ENCODE results near the gene RASAL2. TPM values are rescaled to one million over a fixed set of nuclear protein-coding genes. Genes with fewer than 3 reads are reported as not detected.

Gene RASAL2
- total and polyA plus RNA-seq, 2 of the 13 experiments (the other 11 are each of a cell fraction or from before 2014, with no cell fraction given): 5.4 to 5.9 TPM

DNA sequence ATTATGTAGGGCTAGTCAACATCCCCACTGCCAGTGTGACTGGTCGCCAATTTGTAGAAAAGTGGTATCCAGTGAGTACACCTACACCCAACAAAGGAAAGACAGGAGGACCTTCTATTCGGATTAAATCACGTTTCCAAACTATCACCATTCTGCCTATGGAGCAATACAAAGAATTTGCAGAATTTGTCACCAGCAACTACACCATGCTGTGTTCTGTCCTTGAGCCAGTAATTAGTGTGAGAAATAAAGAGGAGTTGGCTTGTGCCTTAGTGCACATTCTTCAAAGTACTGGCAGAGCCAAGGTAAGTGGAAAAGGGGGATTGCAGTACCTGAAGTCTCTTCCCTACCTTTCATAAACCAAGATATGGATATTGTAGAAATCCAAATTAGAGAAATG lies 349.0 kb downstream of the RASAL2 start:
- no peak for FAIRE-seq
- H3K27me3 ChIP-seq (ENCODE audit: control insufficient read depth in 1 of 2, insufficient read depth in 2 of 2, low read length in 2 of 2): no peaks in the 10 kb centered on the region
- 95% methylated on average over 3 of the region's 3 CpGs for WGBS (ENCODE audit: low lambda C conversion rate)
- H3K4me2 ChIP-seq (ENCODE audit: low read depth, low read length): no peak overlapping the region
- intact Hi-C loops (cut with micrococcal nuclease; ENCODE audit: unreplicated experiment): no loop called here
- H3K36me3 ChIP-seq (replicated peaks in 1 of 2; ENCODE audit: control insufficient read depth in 1 of 2, insufficient read depth in 2 of 2, low read length in 2 of 2): peaks cover 0 to 10% of the 10 kb centered on the region in 2 experiments; a peak in 3 of 5 replicates
- H3K9ac ChIP-seq (ENCODE audit: insufficient read depth, low read depth, low read length): no peak overlapping the region
- no peak for ATAC-seq
- H2AFZ ChIP-seq (ENCODE audit: low read length): no peak overlapping the region
- in situ Hi-C loops (cut with HindIII; ENCODE audit: extremely low pct_ligation_motif_present, low pct_unique_long_range_greater_than_20kb): no loop called here
- DNase-seq (ENCODE audit: low spot score): no peak
- no peak overlapping the region for H3K4me3 ChIP-seq (replicated peaks in 1 of 3; ENCODE audit: insufficient read depth in 1 of 3, low read depth in 2 of 3, low read length in 3 of 3)
- H3K79me2 ChIP-seq (ENCODE audit: insufficient read depth, low read length): no peaks in the 10 kb centered on the region
- H3K4me1 ChIP-seq (ENCODE audit: insufficient read depth, low read length): no peaks in the 10 kb centered on the region
- no peak overlapping the region for H3K27ac ChIP-seq (ENCODE audit: extremely low read length, insufficient read depth, low read length)
- ChIA-PET CTCF (ENCODE audit: low intra/inter-chr PET ratio, low total read pairs) (no interaction called here), POLR2A (no interaction called here)
- BruUV-seq (replicated peaks): no TSS peak
- no peaks in the 10 kb centered on the region for H4K20me1 ChIP-seq (ENCODE audit: insufficient read depth, low read length)
- no peaks in the 10 kb centered on the region for H3K9me3 ChIP-seq (ENCODE audit: low read length)
- TF ChIP-seq, protein P1, sequence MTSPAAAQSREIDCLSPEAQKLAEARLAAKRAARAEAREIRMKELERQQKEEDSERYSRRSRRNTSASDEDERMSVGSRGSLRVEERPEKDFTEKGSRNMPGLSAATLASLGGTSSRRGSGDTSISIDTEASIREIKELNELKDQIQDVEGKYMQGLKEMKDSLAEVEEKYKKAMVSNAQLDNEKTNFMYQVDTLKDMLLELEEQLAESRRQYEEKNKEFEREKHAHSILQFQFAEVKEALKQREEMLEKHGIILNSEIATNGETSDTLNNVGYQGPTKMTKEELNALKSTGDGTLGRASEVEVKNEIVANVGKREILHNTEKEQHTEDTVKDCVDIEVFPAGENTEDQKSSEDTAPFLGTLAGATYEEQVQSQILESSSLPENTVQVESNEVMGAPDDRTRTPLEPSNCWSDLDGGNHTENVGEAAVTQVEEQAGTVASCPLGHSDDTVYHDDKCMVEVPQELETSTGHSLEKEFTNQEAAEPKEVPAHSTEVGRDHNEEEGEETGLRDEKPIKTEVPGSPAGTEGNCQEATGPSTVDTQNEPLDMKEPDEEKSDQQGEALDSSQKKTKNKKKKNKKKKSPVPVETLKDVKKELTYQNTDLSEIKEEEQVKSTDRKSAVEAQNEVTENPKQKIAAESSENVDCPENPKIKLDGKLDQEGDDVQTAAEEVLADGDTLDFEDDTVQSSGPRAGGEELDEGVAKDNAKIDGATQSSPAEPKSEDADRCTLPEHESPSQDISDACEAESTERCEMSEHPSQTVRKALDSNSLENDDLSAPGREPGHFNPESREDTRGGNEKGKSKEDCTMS (CRISPR knock-in tag; conservative IDR thresholded peaks at IDR 0.05): no peak
- TF ChIP-seq, protein P2, sequence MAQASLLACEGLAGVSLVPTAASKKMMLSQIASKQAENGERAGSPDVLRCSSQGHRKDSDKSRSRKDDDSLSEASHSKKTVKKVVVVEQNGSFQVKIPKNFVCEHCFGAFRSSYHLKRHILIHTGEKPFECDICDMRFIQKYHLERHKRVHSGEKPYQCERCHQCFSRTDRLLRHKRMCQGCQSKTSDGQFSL (CRISPR knock-in tag; IDR thresholded peaks at IDR 0.05): no peak
- TF ChIP-seq, protein P3, sequence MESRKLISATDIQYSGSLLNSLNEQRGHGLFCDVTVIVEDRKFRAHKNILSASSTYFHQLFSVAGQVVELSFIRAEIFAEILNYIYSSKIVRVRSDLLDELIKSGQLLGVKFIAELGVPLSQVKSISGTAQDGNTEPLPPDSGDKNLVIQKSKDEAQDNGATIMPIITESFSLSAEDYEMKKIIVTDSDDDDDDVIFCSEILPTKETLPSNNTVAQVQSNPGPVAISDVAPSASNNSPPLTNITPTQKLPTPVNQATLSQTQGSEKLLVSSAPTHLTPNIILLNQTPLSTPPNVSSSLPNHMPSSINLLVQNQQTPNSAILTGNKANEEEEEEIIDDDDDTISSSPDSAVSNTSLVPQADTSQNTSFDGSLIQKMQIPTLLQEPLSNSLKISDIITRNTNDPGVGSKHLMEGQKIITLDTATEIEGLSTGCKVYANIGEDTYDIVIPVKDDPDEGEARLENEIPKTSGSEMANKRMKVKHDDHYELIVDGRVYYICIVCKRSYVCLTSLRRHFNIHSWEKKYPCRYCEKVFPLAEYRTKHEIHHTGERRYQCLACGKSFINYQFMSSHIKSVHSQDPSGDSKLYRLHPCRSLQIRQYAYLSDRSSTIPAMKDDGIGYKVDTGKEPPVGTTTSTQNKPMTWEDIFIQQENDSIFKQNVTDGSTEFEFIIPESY (CRISPR knock-in tag; IDR thresholded peaks at IDR 0.05): no peak
- no peak for TF ChIP-seq ZNF296 (CRISPR knock-in tag; conservative IDR thresholded peaks at IDR 0.05)
- no peak for TF ChIP-seq NFKBIZ (CRISPR knock-in tag; IDR thresholded peaks at IDR 0.05)

Measured in HepG2 (cell line).